HT-29 (cell line): ENCODE data around the gene TAF11L12. TPM values are rescaled to one million over a fixed set of nuclear protein-coding genes. Genes with fewer than 3 reads are reported as not detected.
"Not testable (repeated sequence)": the region's sequence is repeated elsewhere in the genome, so short reads cannot be mapped to it uniquely, and the experiment has no call there.

Experiments used
- DNase-seq: peaks from one replicate; pipeline ENCODE4 v3.0.0-alpha.2; 2015; ENCODE audit warnings: low spot score
- small RNA-seq: library from RNA; depleted of rRNA; stranded (forward); fragments of <200 nt; gene quantifications from one replicate; pipeline ENCODE3, GENCODE V24; 2014
- total RNA-seq: library from RNA; depleted of rRNA; stranded (reverse); fragments of >200 nt; shearing (Covaris generic); gene quantifications from 2 replicates; pipeline ENCODE4 v1.2.3, GENCODE V29; 2014; rRNA removed

The TAF11L12 gene
- not detected in 2 replicates for total RNA-seq

DNA sequence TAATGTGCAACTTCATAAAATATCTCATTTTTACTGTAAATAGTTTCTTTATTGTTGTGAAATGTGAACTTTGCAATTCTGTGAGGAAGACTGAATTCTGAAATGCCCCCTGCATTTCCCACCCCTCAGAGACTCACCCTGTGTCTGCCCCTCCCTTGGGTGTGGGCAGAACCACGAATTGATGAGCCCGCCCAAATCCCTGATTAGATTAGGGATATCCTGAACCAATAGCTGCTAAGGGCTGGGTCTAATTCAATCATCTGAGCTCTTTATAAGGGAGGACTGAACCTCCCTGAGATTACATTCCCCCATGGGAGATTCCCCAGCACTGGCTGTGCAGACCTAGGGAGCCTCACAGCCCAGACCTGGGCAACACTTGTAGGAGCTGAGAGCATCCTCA lies at the start of gene TAF11L12:
Gene TAF11L12 (plus strand): TSS at position 301 of the 400 bp plus-strand sequence.
- not testable (repeated sequence) for DNase-seq

- not testable (repeated sequence) for DNase-seq
These were observed 24.5 kb upstream of the TAF11L12 start, which contains the start of gene TAF11L7 for GRCh38 chr5:17585658-17586057. Gene TAF11L7 (minus strand): TSS chr5:17585758.

DNA sequence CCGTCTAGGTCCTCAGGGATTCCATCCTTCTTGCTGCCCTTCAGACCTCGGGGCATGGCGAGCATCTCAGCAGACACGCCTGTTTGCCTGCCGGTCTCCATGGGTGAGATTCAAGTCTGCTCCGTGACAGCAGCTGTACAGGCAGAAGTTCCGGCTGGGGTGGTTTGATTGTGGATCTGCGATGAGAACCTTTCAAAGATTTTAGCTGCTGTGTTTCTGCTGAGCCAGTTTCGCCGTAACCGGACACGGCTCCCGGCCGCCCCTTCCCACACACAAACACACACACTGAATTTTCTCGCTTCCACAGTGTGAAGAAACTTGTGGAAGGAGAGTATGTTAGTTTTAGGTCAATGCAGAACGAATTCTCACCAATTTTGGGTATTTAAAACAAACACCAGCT lies 19.3 kb upstream of the TAF11L12 start, which contains the start of gene TAF11L8:
Gene TAF11L8 (minus strand): TSS at position 101 of the 400 bp plus-strand sequence.
- not testable (repeated sequence) for DNase-seq

- DNase-seq = not testable (repeated sequence)
These were observed 15.9 kb upstream of the TAF11L12 start, which contains the start of gene TAF11L9 for GRCh38 chr5:17594255-17594654. Gene TAF11L9 (minus strand): TSS chr5:17594394.

GRCh38 chr5:17597728-17598127 lies 12.5 kb upstream of the TAF11L12 start, which contains the start of gene TAF11L10:
Gene TAF11L10 (minus strand): TSS chr5:17597828.
- DNase-seq = not testable (repeated sequence)

DNA sequence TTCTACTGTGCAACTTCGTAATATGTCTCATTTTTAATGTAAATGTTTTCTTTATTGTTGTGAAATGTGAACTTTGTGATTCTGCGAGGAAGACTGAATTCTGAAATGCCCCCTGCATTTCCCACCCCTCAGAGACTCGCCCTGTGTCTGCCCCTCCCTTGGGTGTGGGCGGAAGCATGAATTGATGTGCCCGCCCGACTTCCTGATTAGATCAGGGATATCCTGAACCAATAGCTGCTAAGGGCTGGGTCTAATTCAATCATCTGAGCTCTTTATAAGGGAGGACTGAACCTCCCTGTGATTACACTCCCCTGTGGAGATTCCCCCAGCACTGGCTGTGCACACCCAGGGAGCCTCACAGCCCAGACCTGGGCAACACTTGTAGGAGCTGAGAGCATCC lies 6.3 kb upstream of the TAF11L12 start, which contains the start of gene TAF11L11:
Gene TAF11L11 (plus strand): TSS at position 304 of the 400 bp plus-strand sequence.
- DNase-seq = not testable (repeated sequence)

DNA sequence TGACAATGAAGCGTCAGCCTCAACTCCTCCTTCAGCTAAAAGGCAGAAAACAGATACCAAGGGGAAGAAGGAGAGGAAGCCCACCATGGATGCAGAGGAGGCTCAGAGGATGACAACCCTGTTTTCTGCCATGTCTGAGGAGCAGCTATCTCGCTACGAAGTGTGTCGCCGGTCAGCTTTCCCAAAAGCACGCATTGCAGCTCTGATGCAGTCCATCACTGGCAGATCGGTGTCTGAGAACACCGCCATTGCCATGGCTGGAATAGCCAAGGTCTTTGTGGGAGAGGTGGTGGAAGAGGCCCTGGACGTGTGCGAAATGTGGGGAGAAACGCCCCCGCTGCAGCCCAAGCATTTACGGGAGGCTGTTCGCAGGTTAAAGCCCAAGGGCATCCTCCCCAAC lies 5.2 kb upstream of the TAF11L12 start:
- DNase-seq = no peak

- DNase-seq = not testable (repeated sequence)
These were observed 2.7 kb upstream of the TAF11L12 start for GRCh38 chr5:17607461-17607860.

GRCh38 chr5:17614872-17615605 lies 4.8 kb downstream of the TAF11L12 start:
- no peak for DNase-seq

DNA sequence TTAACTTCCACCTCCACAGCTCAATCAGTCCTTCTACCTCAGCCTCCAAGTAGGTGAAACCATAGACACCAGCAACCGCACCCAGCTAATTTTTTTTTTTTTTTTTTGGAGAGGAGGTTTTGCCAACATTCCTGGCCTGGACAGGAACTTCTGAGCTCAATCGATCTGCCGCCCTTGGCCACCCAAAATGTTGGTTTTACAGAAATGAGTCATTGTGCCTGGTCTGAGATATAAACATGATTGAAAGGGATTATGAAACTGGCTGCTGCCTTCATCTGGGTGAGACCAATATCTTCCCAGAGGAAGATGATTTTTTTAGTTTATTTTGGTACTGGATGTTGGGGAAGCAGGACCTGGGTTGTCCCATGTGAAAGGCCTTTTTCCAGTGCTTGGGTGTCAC lies 9.2 kb downstream of the TAF11L12 start:
- no peak for DNase-seq

DNA sequence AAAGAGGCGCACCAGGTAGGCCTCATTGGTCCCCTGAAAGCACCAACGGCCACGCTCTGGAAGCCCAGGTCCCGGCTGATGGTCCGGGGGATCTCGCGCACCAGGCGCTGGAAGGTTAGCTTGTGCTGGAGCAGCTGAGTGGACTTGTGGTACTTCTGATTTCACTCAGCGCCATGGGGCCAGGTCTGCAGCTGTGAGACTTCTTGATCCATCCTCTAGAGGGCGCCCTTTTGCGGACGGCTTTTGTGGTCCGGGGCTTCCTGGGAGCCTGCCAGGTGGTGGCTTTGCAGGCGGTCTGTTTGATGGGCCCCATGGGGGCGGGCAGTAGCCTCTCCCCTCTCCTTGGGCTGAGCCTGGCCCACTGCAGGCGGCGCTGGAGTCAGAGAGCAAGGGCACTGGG lies 10.4 kb downstream of the TAF11L12 start:
- no peak for DNase-seq

DNA sequence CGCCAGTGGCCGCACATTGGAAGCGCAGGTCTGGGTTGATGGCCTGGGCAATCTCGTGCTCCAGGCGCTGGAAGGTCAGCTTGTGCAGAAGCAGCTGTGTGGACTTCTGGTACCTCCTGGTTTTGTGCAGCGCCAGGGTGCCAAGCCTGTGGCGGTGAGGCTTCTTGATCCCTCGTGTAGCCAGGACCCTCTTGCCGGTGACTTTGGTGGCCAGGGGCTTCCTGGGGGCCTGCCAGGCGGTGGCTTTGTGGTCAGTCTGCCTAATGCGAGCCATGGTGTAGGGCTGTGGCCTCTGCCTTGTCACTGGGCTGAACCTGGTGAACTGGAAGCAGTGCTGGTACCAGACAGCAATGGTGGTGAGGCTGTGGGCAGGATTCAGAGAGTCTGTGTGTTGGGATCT lies 15.5 kb downstream of the TAF11L12 start:
- no peak for DNase-seq

- not testable (repeated sequence) for DNase-seq
These were observed 21.6 kb downstream of the TAF11L12 start, which contains the start of gene TAF11L13 for GRCh38 chr5:17631788-17632187. Gene TAF11L13 (plus strand): TSS chr5:17632088.

DNA sequence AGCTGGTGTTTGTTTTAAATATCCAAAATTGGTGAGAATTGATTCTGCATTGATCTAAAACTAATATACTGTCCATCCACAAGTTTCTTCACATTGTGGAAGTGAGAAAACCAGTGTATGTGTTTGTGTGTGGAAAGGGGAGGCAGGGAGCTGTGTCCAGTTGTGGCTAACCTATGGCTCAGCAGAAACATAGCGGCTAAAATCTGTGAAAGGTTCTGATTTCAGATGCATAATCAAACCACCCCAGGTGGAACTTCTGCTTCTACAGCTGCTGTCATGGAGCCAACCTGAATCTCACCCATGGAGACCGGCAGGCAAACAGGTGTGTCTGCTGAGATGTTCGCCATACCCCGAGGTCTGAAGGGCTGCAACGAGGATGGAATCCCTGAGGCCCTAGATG lies 24.0 kb downstream of the TAF11L12 start, which contains the start of gene TAF11L14:
Gene TAF11L14 (plus strand): TSS at position 301 of the 400 bp plus-strand sequence.
- no peak for DNase-seq

- DNase-seq = not testable (repeated sequence)
These were observed 39.0 kb downstream of the TAF11L12 start for GRCh38 chr5:17649232-17649631.

GRCh38 chr5:17655201-17655759 lies 45.1 kb downstream of the TAF11L12 start:
- not testable (repeated sequence) for DNase-seq

GRCh38 chr5:17655921-17656320 lies 45.7 kb downstream of the TAF11L12 start:
- no peak for DNase-seq

Small RNA genes lying within 50 kb of the gene (small RNA-seq; reads per million reads assigned to genes)
- gene AC233724.1 = not detected
- not detected for gene AC233724.2
- not detected for gene AC233724.3
- not detected for gene AC233724.4
- not detected for gene AC233724.6
- not detected for gene AC233724.7

Other genes starting within 250 kb of the TAF11L12 start
- not detected in 2 replicates for gene TAF11L2, start 112.2 kb upstream of the TAF11L12 start, total RNA-seq
- gene TAF11L3, start 92.0 kb upstream of the TAF11L12 start, total RNA-seq = not detected in 2 replicates
- not detected in 2 replicates for gene TAF11L4, start 88.6 kb upstream of the TAF11L12 start, total RNA-seq
- not detected in 2 replicates for gene TAF11L5, start 85.2 kb upstream of the TAF11L12 start, total RNA-seq
- gene TAF11L6, start 81.7 kb upstream of the TAF11L12 start, total RNA-seq = not detected in 2 replicates
- not detected in 2 replicates for gene TAF11L7, start 24.6 kb upstream of the TAF11L12 start, total RNA-seq
- not detected in 2 replicates for gene TAF11L8, start 19.4 kb upstream of the TAF11L12 start, total RNA-seq
- not detected in 2 replicates for gene TAF11L9, start 16.0 kb upstream of the TAF11L12 start, total RNA-seq
- not detected in 2 replicates for gene TAF11L10, start 12.6 kb upstream of the TAF11L12 start, total RNA-seq
- not detected in 2 replicates for gene TAF11L11, start 6.2 kb upstream of the TAF11L12 start, total RNA-seq
- not detected in 2 replicates for gene TAF11L13, start 21.7 kb downstream of the TAF11L12 start, total RNA-seq
- gene TAF11L14, start 24.1 kb downstream of the TAF11L12 start, total RNA-seq = not detected in 2 replicates